B cell (primary cell): ENCODE results near the gene NDUFAB1. TPM values are rescaled to one million over a fixed set of nuclear protein-coding genes. Genes with fewer than 3 reads are reported as not detected.

Source experiments
- ATAC-seq: fragments of 200-7000 bp; cut with Tn5 transposase; one replicate; pipeline ENCODE4 v1.10.0; 2021; ENCODE audit warnings: low read depth, mild to moderate bottlenecking, moderate number of reproducible peaks, moderate library complexity
- CTCF ChIA-PET: fragments of 350-600 bp; sonication (Branson Sonifier 250); formaldehyde crosslinking; loops from one replicate; lab custom pipeline; 2021; ENCODE audit warnings: antibody characterized with exemption, inconsistent platforms; lab: Charles Lee
- POLR2A ChIA-PET: fragments of 350-600 bp; sonication (Branson Sonifier 250); formaldehyde crosslinking; loops from one replicate; lab custom pipeline; 2021; ENCODE audit warnings: antibody characterized with exemption; lab: Charles Lee
- DNase-seq: peaks from one replicate; pipeline ENCODE4 v3.0.0; 2013
- H2AFZ ChIP-seq: 2 replicates; pipeline ENCODE4 v1.6.1; 2012; ENCODE audit warnings: mild to moderate bottlenecking, low read depth, low read length; ENCODE audit not compliant: insufficient read depth, poor library complexity, severe bottlenecking
- H3K27ac ChIP-seq, 2 donors: 1 replicate in 1 of 2; 2 replicates in 1 of 2; pipeline ENCODE4 v1.5.1; 2012 to 2013; ENCODE audit warnings: low read length in 2 of 2, mild to moderate bottlenecking in 2 of 2, moderate library complexity in 1 of 2
- H3K27me3 ChIP-seq, 4 experiments: fragments of 200-600 bp in 1 of 4; sonication (generic) in 1 of 4; replicated peaks in 1 of 4; 1 replicate in 2 of 4; 2 replicates in 2 of 4; pipeline versions ENCODE4 v1.6.1 to v1.7.0; 2013 to 2016; ENCODE audit warnings: low read length in 3 of 4, mild to moderate bottlenecking in 2 of 4, mixed read lengths in 1 of 4, moderate library complexity in 1 of 4; ENCODE audit not compliant: insufficient read depth in 4 of 4, control insufficient read depth in 3 of 4; ENCODE audit errors: control extremely low read depth in 1 of 4
- H3K36me3 ChIP-seq, 2 experiments: replicated peaks in 1 of 2; 1 replicate in 1 of 2; 2 replicates in 1 of 2; pipeline versions ENCODE4 v1.6.1 to v1.7.1; 2013; ENCODE audit warnings: low read length in 1 of 2; ENCODE audit not compliant: insufficient read depth in 2 of 2, control insufficient read depth in 1 of 2; ENCODE audit errors: control extremely low read depth in 1 of 2, extremely low read depth in 1 of 2
- H3K4me1 ChIP-seq, 2 donors: fragments of 200-600 bp in 1 of 2; sonication (generic) in 1 of 2; 1 replicate in 1 of 2; 2 replicates in 1 of 2; pipeline versions ENCODE4 v1.5.1 to v1.6.1; 2013 to 2017; ENCODE audit warnings: low read length in 2 of 2; ENCODE audit not compliant: control insufficient read depth in 2 of 2, insufficient read depth in 2 of 2
- H3K4me2 ChIP-seq: replicated peaks from 2 replicates; pipeline ENCODE3; 2012; ENCODE audit warnings: mild to moderate bottlenecking, low read depth, low read length; ENCODE audit not compliant: poor library complexity, severe bottlenecking
- H3K4me3 ChIP-seq, 5 experiments: fragments of 200-600 bp in 1 of 5; sonication (generic) in 1 of 5; 1 replicate in 3 of 5; 2 replicates in 2 of 5; pipeline versions ENCODE4 v1.5.1 to v1.7.0; 2011 to 2016; ENCODE audit warnings: low read length in 4 of 5, mild to moderate bottlenecking in 4 of 5, low read depth in 2 of 5, control low read depth in 1 of 5, moderate library complexity in 1 of 5; ENCODE audit not compliant: insufficient read depth in 1 of 5; ENCODE audit errors: control extremely low read depth in 1 of 5, extremely low read depth in 1 of 5
- H3K79me2 ChIP-seq: fragments of 200-600 bp; sonication (generic); one replicate; pipeline ENCODE4 v1.6.0; 2016; ENCODE audit warnings: low read length; ENCODE audit not compliant: control insufficient read depth, insufficient read depth
- H3K9ac ChIP-seq: fragments of 200-600 bp; sonication (generic); 2 replicates; pipeline ENCODE4 v1.6.1; 2017; ENCODE audit warnings: mild to moderate bottlenecking, low read length, moderate library complexity
- H3K9me3 ChIP-seq, 3 donors: one replicate each; pipeline versions ENCODE4 v1.6.1 to v1.7.1; 2013; ENCODE audit warnings: low read length in 2 of 3; ENCODE audit not compliant: control insufficient read depth in 2 of 3, insufficient read depth in 1 of 3; ENCODE audit errors: control extremely low read depth in 1 of 3
- H4K20me1 ChIP-seq: 2 replicates; pipeline ENCODE4 v1.6.0; 2012; ENCODE audit warnings: mild to moderate bottlenecking, low read length; ENCODE audit not compliant: insufficient read depth, control insufficient read depth, poor library complexity, severe bottlenecking
- H3K27ac Mint-ChIP-seq: one replicate; pipeline ENCODE4 v1.8.0; 2021; ENCODE audit warnings: mixed read lengths
- H3K27me3 Mint-ChIP-seq: one replicate; pipeline ENCODE4 v1.8.0; 2021; ENCODE audit warnings: mixed read lengths
- H3K4me1 Mint-ChIP-seq: one replicate; pipeline ENCODE4 v1.8.0; 2021; ENCODE audit warnings: mixed read lengths
- H3K4me3 Mint-ChIP-seq: one replicate; pipeline ENCODE4 v1.8.0; 2021; ENCODE audit warnings: mixed read lengths
- H3K9me3 Mint-ChIP-seq: one replicate; pipeline ENCODE4 v1.8.0; 2022; ENCODE audit warnings: mixed read lengths; ENCODE audit not compliant: insufficient read depth
- CTCF ChIP-seq: fragments of 200-600 bp; IDR thresholded peaks from one replicate; pipeline ENCODE4 v1.8.0; 2022; ENCODE audit warnings: antibody characterized with exemption, mild to moderate bottlenecking
- EZH2 ChIP-seq: IDR thresholded peaks from 2 replicates; pipeline ENCODE4 v1.6.1; 2012; ENCODE audit warnings: borderline replicate concordance, low read depth, mild to moderate bottlenecking, moderate library complexity, low read length; ENCODE audit not compliant: insufficient read depth, poor library complexity, severe bottlenecking
- WGBS: methylation state at CpG from one replicate; pipeline ENCODE4 v1.1.5; 2013; ENCODE audit warnings: missing lambda C conversion rate; ENCODE audit not compliant: insufficient coverage; 5-methylcytosine and 5-hydroxymethylcytosine counted together
- intact Hi-C: fragments of 100-400 bp; cut with micrococcal nuclease; formaldehyde crosslinking; loops from one replicate; pipeline ENCODE4 v1.10.0; 2022
- polyA plus RNA-seq: library from polyadenylated mRNA; depleted of rRNA; stranded (reverse); fragments of >200 nt; gene quantifications from 2 replicates; pipeline ENCODE4 v1.2.3, GENCODE V29; 2012
- total RNA-seq, 2 donors: library from RNA; stranded (reverse); fragments of 120-200 nt in 1 of 2; gene quantifications; 1 replicate in 1 of 2; 2 replicates in 1 of 2; pipeline versions ENCODE4 v1.2.3 to v1.2.4, GENCODE V29; 2013 to 2022

Gene NDUFAB1
- total and polyA plus RNA-seq, 2 donors (not counting 1 experiment from before 2014, with no cell fraction given), result 33.6 to 39.3 TPM

- Histone ChIP-seq H3K4me2 (no peak overlapping the region), H3K4me1 (no peaks in the 10 kb centered on the region), H3K9me3 (no peaks in the 10 kb centered on the region), H3K27ac (no peak overlapping the region), H3K9ac (no peak overlapping the region), H3K4me3 (no peak overlapping the region), H2AFZ (no peak overlapping the region), H3K79me2 (no peaks in the 10 kb centered on the region), H4K20me1 (no peaks in the 10 kb centered on the region), H3K36me3 (peaks cover 2 to 28% of the 10 kb centered on the region in 2 experiments), H3K27me3 (no peaks in the 10 kb centered on the region)
- intact Hi-C loops, result no loop called here
- ChIA-PET CTCF (no interaction called here), POLR2A (no interaction called here)
- no peaks in the 10 kb centered on the region for H3K9me3 Mint-ChIP-seq
- DNase-seq (no peak), ATAC-seq (no peak)
- WGBS, result 90% methylated on average over 2 of the region's 6 CpGs
- H3K27me3 Mint-ChIP-seq, result no peaks in the 10 kb centered on the region
- no peak for TF ChIP-seq EZH2
- TF ChIP-seq CTCF, result no peak
- H3K4me1 Mint-ChIP-seq, result no peaks in the 10 kb centered on the region
- no peak overlapping the region for H3K27ac Mint-ChIP-seq
- H3K4me3 Mint-ChIP-seq, result no peak overlapping the region
These were observed 11.6 kb upstream of the NDUFAB1 start for GRCh38 chr16:23607726-23608125.

GRCh38 chr16:23597003-23597756 lies 1.1 kb upstream of the NDUFAB1 start:
- TF ChIP-seq EZH2 (no peak), CTCF (no peak)
- intact Hi-C loops, result loop anchor here (2.0 to 5.0 kb wide), 3 partner anchors 86 to 1645 kb away; partner anchors contain the start of genes COG7, GGA2 and UQCRC2
- H3K4me3 Mint-ChIP-seq, result peak overlapping the region; percentile 43
- H3K4me1 Mint-ChIP-seq, result peaks cover 23% of the 10 kb centered on the region
- Histone ChIP-seq H3K4me1 (peaks cover 15 to 19% of the 10 kb centered on the region in 2 donors), H4K20me1 (peaks cover 32% of the 10 kb centered on the region), H3K27me3 (no peaks in the 10 kb centered on the region), H3K79me2 (peaks cover 49% of the 10 kb centered on the region), H3K4me2 (peak overlapping the region; percentile 92), H3K36me3 (peaks cover 0 to 12% of the 10 kb centered on the region in 2 experiments), H3K9me3 (no peaks in the 10 kb centered on the region), H3K4me3 (no peak overlapping the region), H3K27ac (no peak overlapping the region), H2AFZ (peak overlapping the region; percentile 97), H3K9ac (no peak overlapping the region)
- WGBS, result 50% methylated on average over 4 of the region's 11 CpGs
- ChIA-PET POLR2A (interaction anchor here (1.0 kb wide), 1 partner anchor 91 kb away, joined by 3 read pairs; no protein-coding TSS in a partner anchor), CTCF (interaction anchor here (0.6 to 3.6 kb wide), 20 partner anchors 7 to 448 kb away, joined by 3 to 35 read pairs (median 5); partner anchors contain the start of genes COG7, EARS2, PALB2 and UBFD1)
- H3K27ac Mint-ChIP-seq, result no peak overlapping the region
- DNase-seq (peak; percentile 52), ATAC-seq (peak; percentile 34)
- no peaks in the 10 kb centered on the region for H3K9me3 Mint-ChIP-seq
- H3K27me3 Mint-ChIP-seq, result no peaks in the 10 kb centered on the region
